ENCODE data around the gene VSX2.

DNA sequence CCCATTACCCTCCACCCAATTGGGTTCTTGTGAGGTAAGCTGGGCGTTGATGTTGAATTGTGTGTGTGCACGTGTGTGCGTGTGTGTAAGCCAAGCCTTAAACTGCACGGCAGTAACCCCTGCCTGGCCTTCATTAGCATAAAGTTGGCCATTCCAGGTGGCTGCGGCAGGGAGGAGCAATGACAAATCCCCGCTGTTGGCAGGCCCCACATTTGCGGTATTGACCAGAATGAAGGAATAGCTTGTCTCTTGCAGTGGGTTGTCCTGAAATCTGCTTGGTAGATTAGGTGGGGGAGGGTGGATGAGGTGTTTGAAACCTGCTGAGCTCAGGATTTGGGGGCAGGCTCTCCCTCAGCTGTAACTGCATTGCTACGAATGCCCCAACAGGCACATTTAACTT lies 7.3 kb downstream of the VSX2 start:
- TF ChIP-seq EZH2phosphoT487 (IDR thresholded peaks at IDR 0.05; ENCODE audit: borderline replicate concordance, low read depth) (no peak), GATA2 (CRISPR knock-in tag; IDR thresholded peaks at IDR 0.05) (no peak), CTCF (IDR thresholded peaks at IDR 0.05) (no peak), RAD21 (IDR thresholded peaks at IDR 0.05; ENCODE audit: low read length) (no peak), SMC3 (IDR thresholded peaks at IDR 0.05; ENCODE audit: low read depth, low read length) (no peak), CHD2 (IDR thresholded peaks at IDR 0.05; ENCODE audit: low read length, partially characterized antibody) (no peak), TCF12 (IDR thresholded peaks at IDR 0.05) (no peak), EP300 (IDR thresholded peaks at IDR 0.05; ENCODE audit: borderline replicate concordance in 1 of 2, low read depth in 1 of 2, low read length in 1 of 2) (no peak)
- TF ChIP-seq, protein P1, sequence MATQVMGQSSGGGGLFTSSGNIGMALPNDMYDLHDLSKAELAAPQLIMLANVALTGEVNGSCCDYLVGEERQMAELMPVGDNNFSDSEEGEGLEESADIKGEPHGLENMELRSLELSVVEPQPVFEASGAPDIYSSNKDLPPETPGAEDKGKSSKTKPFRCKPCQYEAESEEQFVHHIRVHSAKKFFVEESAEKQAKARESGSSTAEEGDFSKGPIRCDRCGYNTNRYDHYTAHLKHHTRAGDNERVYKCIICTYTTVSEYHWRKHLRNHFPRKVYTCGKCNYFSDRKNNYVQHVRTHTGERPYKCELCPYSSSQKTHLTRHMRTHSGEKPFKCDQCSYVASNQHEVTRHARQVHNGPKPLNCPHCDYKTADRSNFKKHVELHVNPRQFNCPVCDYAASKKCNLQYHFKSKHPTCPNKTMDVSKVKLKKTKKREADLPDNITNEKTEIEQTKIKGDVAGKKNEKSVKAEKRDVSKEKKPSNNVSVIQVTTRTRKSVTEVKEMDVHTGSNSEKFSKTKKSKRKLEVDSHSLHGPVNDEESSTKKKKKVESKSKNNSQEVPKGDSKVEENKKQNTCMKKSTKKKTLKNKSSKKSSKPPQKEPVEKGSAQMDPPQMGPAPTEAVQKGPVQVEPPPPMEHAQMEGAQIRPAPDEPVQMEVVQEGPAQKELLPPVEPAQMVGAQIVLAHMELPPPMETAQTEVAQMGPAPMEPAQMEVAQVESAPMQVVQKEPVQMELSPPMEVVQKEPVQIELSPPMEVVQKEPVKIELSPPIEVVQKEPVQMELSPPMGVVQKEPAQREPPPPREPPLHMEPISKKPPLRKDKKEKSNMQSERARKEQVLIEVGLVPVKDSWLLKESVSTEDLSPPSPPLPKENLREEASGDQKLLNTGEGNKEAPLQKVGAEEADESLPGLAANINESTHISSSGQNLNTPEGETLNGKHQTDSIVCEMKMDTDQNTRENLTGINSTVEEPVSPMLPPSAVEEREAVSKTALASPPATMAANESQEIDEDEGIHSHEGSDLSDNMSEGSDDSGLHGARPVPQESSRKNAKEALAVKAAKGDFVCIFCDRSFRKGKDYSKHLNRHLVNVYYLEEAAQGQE (IDR thresholded peaks at IDR 0.05; ENCODE audit: low read depth, low read length), result no peak

Measured in SK-N-SH (cell line).